HG03457 (cell line): Measurements from ENCODE around the gene ENDOV.

ENCODE experiments used
- ATAC-seq: cut with Tn5 transposase; IDR thresholded peaks from one replicate; pipeline ENCODE4 v1.9.1; 2021; ENCODE audit warnings: moderate number of reproducible peaks; ENCODE audit not compliant: unreplicated experiment

Gene ENDOV

DNA sequence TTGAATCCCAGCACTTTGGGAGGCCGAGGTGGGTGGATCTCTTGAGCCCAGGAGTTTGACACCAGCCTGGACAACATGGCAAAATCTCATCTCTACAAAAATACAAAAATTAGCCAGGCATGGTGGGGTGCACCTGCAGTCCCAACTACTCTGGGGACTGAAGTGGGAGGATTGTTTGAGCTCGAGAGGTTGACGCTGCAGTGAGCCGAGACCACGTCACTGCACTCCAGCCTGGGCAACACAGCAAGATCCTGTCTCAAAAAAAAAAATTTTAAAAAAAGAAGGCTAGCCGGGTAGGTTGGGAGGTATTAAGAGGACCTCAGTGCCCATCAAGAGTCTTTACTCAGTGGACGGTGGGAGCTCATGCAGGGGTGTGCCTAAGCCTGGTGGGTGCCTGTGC is 65.3 kb downstream of the ENDOV start:
- no peak for ATAC-seq

DNA sequence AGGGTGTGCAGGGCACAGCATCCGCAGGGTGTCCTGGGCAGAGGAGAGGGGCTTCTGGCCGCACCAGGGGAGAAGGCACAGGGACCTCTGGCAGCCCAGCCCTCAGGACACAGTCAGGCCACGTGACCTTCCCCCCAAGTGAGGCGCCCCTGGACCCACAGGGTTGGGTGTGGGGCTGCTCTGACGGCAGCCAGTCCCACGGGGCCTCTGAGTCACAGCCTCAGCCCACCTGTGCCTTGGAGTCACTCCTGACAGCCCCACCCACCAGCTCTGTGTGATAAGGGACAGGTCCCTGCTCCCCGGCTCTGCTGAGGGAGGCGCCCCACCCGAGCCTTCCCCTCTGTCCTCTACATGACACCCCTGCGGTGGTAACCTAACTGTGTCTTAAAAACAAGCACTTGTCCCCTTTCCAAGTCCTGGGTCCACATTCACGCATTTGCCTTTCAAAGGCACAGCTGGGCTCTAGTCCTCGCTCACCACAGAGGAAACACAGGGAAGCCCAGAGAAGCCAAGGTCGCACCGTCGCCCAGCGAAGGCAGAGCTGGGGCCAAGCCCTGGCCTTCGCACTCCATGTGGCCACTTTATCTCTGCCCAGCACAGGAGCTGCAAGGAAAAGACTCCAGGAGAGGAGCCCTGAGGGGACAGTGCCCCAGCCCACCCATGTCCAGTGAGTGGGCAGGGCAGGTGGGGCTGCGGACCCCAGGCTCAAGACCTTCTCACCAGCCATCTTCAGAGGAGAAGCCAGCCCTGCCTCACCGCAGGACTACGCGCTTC is 66.5 kb downstream of the ENDOV start:
- ATAC-seq = no peak

DNA sequence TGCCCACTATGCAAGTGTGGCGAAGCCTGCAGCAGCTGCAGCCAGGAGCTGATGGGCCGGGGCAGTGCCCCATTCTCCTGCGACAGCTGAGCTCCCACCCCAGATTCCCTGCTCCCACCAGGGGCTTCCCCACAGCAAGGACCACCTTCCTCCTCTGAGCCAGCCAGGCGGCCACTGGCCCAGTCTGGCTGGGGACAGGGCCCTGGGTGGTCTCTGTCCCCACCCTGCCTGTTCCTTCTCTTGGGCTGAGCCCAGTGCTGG is 67.0 kb downstream of the ENDOV start:
- ATAC-seq = no peak

DNA sequence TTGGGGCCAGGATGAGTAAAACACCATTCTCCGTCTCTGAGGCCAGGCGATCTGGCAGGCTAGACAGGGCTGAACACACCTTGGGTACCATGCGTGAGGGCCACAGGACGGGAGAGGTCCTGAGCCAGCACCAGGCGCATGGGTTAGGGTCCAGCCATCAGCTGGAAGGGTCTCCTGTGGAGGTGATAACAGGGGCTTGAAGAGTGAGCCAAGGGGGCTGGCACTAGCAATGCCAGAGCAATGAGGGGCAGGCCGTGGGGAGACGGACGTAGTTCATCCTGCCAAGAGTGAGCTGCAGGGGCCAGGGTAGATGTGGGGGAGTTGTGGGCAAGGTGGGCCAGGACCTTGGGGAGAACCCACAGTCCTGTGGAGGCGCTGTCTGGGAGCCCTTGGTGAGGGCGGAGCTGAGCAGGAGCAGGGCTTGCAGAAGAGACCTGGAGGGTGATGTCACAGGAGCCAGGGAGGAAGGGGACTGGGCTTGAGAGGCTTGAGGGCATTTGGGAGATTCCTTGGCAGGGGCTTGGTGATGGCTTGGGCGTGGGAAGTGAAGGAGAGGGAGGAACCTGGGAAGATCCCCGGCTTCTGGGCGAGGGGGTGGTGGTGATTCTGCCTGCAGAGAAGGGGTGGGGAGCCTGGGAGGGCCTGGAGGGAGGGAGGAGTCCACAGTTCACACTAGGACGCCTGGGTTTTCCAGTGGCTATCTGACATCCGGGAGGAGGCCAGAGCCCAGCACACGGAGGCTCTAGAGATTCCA is 67.8 kb downstream of the ENDOV start:
- ATAC-seq = no peak

DNA sequence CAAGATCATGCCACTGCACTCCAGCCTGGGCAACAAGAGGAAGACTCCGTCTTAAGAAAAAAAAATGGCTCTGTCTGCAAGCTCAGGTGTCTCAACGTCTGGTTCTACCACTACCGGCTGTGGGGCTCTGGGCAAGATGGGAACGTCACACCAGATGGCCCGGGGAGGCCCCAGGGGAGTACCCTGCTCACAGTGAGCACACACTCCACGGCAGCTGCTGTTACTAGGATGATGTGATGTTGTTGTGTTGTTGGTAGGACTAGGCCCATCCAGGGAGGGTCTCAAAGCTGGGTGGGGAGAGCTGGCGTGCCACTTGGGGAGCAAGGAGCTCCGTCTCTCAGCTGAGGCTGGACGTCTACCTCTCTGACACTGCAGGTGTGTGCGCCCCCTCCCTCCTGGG is 70.9 kb downstream of the ENDOV start:
- no peak for ATAC-seq

DNA sequence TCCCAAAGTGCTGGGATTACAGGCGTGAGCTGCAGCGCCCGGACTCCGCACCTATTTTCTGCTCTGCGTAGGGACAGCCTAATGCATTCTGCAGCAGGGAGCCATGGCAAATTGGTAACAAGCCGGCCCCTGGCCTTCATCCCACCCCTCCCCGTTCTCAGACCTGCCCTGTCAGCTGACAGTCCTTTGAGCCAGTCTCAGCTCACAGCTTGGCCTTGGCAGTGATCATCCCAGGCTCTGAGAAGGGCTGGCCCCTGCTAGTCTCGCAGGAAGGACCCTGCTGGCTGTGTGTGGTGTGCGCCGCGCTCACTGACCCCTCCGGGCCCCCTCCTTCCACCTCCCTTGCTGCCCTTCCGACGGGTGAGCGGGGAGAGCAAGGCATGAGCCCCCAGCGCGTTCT is 71.7 kb downstream of the ENDOV start:
- ATAC-seq = no peak

DNA sequence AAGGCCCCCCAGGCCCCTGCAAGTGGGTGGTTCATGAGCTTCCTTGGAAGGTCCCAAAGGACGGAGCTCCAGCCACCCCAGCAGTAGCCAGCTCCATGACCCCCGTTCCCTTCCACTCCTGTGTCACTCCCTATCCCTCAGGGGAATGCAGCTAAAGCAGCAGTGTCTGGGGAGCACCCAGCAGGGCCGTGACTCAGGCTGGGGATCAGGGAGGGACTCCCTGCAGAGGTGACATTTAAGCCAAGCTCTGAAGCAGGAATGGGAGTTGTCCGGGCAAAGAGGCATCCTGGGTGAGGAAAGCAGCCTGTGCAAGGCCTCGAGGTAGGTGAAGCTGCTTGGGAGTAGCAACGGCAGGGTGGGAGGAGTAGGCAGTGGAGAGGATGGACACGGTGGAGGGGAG is 72.5 kb downstream of the ENDOV start:
- no peak for ATAC-seq
